ENCODE data around the gene CFC1.
"Not testable (repeated sequence)": the region's sequence is repeated elsewhere in the genome, so short reads cannot be mapped to it uniquely, and the experiment has no call there.

Gene CFC1

DNA sequence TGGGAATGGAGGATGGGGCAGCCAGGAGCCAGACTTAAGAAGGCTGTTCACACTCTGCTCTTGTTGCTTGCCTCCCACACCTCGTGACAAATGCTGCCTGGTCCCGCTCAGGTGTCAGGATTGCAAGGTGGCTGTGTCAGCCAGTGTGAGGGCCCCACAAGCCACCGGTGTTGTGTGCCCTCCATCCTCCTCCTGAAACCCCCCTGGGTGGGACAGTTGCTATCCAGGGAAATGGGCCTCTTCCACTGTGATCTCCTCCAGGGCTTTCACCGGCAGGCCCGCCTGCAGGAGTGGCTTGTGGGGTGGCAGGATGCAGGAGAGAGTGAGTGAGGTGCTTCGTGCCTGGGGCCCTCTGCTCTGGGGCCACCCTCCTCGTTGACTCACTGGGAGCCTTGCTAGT, 16.4 kb downstream of the CFC1 start:
- not testable (repeated sequence) for DNase-seq

GRCh38 chr2:130581491-130581890, 17.9 kb downstream of the CFC1 start:
- DNase-seq, result not testable (repeated sequence)

DNA sequence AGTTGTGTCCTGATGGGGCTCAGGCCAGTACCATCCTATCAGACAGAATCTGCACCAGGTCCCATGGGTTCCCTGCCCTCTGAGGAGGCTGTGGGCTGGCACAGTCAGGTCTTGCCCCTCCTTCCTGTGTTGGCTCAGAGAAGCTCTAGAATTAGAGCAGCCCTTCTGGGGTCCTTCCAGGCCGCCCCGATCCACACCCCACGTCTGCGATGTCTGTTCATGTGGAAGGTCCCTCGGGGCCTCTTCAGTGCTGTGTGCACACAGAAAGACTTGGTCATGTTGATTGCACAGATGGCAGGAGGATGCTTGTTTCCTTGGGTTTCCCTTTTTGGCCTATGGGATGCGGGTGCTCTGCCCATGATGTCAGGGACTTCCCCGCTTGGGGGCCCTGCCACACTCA, 20.3 kb downstream of the CFC1 start:
- DNase-seq, result not testable (repeated sequence)

GRCh38 chr2:130577559-130577958, 21.8 kb downstream of the CFC1 start:
- not testable (repeated sequence) for DNase-seq

DNA sequence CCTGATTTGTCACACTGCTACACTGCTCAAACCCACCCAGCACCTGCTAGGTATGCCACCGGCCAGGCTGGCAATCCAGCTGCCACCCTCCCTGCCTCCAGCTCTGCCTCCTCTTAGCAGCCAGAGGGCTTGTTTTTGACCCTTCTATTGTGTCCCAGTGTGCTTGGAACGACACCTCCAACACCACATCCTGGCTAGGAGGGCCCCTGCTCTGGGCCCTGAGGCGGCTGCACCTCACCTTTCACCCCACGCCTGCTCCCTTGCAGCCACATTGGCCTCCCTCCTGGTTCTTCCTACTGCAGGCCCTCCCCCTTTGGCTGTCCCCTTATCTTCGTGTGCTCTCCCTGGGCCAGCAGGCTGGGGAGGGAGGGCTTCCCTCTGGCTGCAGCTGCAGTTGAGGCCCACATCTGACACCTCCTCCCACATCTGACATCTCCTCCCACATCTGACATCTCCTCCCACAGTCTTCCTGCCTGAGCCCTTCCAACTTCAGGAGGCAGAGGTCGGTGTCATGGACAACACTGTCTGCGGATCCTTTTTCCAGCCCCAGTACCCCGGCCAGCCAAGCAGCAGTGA, 23.1 kb downstream of the CFC1 start:
- DNase-seq, result not testable (repeated sequence)

GRCh38 chr2:130574230-130574629, 25.1 kb downstream of the CFC1 start:
- DNase-seq, result not testable (repeated sequence)

GRCh38 chr2:130571929-130572328, 27.4 kb downstream of the CFC1 start:
- DNase-seq, result not testable (repeated sequence)

DNA sequence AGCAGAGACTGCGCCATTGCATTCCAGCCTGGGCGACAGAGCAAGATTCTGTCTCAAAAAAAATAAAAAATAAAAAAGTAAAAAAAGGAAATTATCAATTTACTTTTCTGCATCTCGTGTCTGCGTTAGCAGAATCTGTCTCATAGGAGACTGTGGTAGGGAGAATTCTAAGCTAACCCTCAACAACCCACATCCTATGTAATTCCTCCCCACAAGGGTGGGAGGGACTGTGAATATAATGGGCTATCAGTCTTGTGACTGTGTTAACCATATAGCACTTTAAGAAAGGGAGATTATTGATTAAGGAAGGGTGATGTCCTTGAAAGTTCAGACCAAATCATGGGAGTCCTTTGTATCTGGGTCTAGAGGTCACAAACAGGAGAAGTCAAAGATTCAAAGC, 33.2 kb downstream of the CFC1 start:
- DNase-seq, result not testable (repeated sequence)

- not testable (repeated sequence) for DNase-seq
Observed at GRCh38 chr2:130556441-130556840, 42.9 kb downstream of the CFC1 start.

DNA sequence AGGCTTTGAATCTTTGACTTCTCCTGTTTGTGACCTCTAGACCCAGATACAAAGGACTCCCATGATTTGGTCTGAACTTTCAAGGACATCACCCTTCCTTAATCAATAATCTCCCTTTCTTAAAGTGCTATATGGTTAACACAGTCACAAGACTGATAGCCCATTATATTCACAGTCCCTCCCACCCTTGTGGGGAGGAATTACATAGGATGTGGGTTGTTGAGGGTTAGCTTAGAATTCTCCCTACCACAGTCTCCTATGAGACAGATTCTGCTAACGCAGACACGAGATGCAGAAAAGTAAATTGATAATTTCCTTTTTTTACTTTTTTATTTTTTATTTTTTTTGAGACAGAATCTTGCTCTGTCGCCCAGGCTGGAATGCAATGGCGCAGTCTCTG, 45.2 kb downstream of the CFC1 start:
- not testable (repeated sequence) for DNase-seq

DNA sequence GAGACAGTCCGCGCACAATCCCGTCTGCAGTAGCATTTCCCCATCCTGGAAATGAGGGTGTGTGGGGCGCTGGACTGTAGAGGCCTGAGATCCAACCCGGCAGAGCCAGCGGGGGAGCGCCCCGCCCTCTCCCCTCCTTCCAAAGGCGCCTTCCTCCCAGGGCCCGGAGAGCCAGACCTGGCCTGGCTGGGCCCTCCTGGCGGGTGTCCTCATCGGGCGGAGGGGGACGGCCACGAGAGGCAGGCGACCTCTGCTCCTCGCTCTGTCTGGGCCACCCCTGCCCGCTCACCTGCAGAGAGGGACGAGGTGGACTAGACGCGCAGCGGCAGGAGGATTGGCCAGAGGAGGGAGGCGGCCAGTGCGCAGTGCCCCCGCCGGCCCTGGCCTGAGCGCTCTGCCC, 49.9 kb downstream of the CFC1 start:
- DNase-seq, result not testable (repeated sequence)

DNA sequence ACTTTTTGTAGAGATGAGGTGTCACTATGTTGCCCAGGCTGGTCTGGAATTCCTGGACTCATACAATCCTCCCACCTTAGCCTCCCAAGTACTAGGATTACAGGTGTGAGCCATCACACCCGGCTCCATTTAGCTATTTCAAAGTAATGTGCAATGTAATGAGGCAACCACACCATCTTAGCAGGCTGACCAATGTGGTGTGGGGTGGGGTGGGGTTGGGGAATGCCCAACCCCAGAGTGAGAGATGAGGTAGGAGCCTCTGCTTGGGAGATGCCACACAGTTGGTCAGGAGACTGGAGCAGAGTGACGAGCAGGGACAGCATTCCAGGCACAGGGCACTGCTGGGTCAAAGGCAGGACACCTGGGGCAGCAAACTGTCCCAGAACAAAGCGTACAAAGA, 51.0 kb downstream of the CFC1 start:
- not testable (repeated sequence) for DNase-seq

DNA sequence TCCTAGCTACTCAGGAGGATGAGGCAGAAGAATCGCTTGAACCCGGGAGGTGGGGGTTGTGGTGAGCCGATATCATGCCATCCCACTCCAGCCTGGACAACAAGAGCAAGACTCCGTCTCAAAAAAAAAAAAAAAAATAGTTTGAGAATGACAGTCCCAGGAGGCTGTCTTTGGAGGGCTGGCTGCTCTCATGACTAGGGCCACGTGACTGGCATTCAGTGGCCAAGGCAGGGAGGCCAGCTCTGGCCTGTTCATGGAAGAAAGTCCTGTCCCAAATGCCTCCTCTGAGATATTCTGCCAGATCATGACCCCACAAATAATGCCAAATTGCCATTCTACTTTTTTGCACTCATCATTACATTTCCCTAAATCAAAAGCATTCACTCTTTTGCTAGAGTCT, 54.4 kb downstream of the CFC1 start:
- DNase-seq, result not testable (repeated sequence)

DNA sequence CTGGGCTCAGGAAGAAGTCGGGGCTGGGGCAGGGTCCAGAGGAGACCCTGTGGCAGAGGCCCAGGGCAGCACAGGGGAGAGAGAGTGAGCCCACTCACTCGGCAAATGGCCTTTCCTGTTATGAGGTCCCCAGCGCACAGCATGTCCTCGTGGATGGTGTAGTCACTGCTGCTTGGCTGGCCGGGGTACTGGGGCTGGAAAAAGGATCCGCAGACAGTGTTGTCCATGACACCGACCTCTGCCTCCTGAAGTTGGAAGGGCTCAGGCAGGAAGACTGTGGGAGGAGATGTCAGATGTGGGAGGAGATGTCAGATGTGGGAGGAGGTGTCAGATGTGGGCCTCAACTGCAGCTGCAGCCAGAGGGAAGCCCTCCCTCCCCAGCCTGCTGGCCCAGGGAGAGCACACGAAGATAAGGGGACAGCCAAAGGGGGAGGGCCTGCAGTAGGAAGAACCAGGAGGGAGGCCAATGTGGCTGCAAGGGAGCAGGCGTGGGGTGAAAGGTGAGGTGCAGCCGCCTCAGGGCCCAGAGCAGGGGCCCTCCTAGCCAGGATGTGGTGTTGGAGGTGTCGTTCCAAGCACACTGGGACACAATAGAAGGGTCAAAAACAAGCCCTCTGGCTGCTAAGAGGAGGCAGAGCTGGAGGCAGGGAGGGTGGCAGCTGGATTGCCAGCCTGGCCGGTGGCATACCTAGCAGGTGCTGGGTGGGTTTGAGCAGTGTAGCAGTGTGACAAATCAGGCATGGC, 55.4 kb downstream of the CFC1 start:
- DNase-seq, result not testable (repeated sequence)

- not testable (repeated sequence) for DNase-seq
Observed at GRCh38 chr2:130542789-130543188, 56.6 kb downstream of the CFC1 start.

All from CD4-positive, alpha-beta T cell treated with Interleukin-10 for 1 hour (primary cell).